CD4-positive, alpha-beta T cell treated with Interleukin-17A for 1 hour (primary cell): Measurements from ENCODE around the gene TRPM1.

ENCODE experiments used
- DNase-seq: peaks from one replicate; pipeline ENCODE4 v3.0.0-alpha.2; 2020

TRPM1 gene

GRCh38 chr15:31013863-31014607, 87.5 kb downstream of the TRPM1 start:
- DNase-seq: no peak

GRCh38 chr15:31012455-31012854, 89.1 kb downstream of the TRPM1 start:
- no peak for DNase-seq

GRCh38 chr15:31010036-31010435, 91.5 kb downstream of the TRPM1 start:
- DNase-seq: no peak

GRCh38 chr15:31005660-31006059, 95.9 kb downstream of the TRPM1 start:
- no peak for DNase-seq

GRCh38 chr15:31004220-31004733, 97.2 kb downstream of the TRPM1 start:
- DNase-seq: peak; percentile 36

GRCh38 chr15:31001702-31002101, 99.8 kb downstream of the TRPM1 start:
- DNase-seq: no peak

- DNase-seq: no peak
Observed at GRCh38 chr15:30999729-31000128, 101.8 kb downstream of the TRPM1 start.

GRCh38 chr15:30997270-30997669, 104.3 kb downstream of the TRPM1 start:
- DNase-seq: no peak

GRCh38 chr15:30992249-30992864, 109.2 kb downstream of the TRPM1 start:
- no peak for DNase-seq

GRCh38 chr15:30991255-30992235, 110.0 kb downstream of the TRPM1 start, which contains the start of gene MTMR10:
Gene MTMR10 (minus strand): TSS chr15:30991628. CDS start chr15:30991506, 122 bp downstream.
- peak; percentile 77 for DNase-seq

GRCh38 chr15:30990446-30991254, 110.9 kb downstream of the TRPM1 start:
- no peak for DNase-seq

- DNase-seq: no peak
Observed at GRCh38 chr15:30990036-30990435, 111.5 kb downstream of the TRPM1 start.

GRCh38 chr15:30985081-30985531, 116.4 kb downstream of the TRPM1 start:
- no peak for DNase-seq

GRCh38 chr15:30984542-30984941, 117.0 kb downstream of the TRPM1 start:
- no peak for DNase-seq

- no peak for DNase-seq
Observed at GRCh38 chr15:30984118-30984517, 117.4 kb downstream of the TRPM1 start.

- DNase-seq: no peak
Observed at GRCh38 chr15:30979457-30979856, 122.1 kb downstream of the TRPM1 start.

- no peak for DNase-seq
Observed at GRCh38 chr15:30978328-30978727, 123.2 kb downstream of the TRPM1 start.

GRCh38 chr15:30974112-30974511, 127.4 kb downstream of the TRPM1 start:
- no peak for DNase-seq

GRCh38 chr15:30973379-30973778, 128.1 kb downstream of the TRPM1 start:
- DNase-seq: no peak

GRCh38 chr15:30969724-30970123, 131.8 kb downstream of the TRPM1 start:
- no peak for DNase-seq

- DNase-seq: no peak
Observed at GRCh38 chr15:30963681-30964080, 137.8 kb downstream of the TRPM1 start.

- DNase-seq: no peak
Observed at GRCh38 chr15:30962659-30963058, 138.9 kb downstream of the TRPM1 start.
